Lower lobe of right lung (tissue), 2 donors: Measurements from ENCODE around the gene TOMM6. TPM values are rescaled to one million over a fixed set of nuclear protein-coding genes. Genes with fewer than 3 reads are reported as not detected.
"Not testable (repeated sequence)": the region's sequence is repeated elsewhere in the genome, so short reads cannot be mapped to it uniquely, and the experiment has no call there.

Experiments used
- ATAC-seq, 2 donors: fragments of 200-7000 bp; cut with Tn5 transposase; one replicate each; pipeline ENCODE4 v1.9.1; 2020 to 2022; ENCODE audit warnings: mild to moderate bottlenecking in 2 of 2, moderate library complexity in 2 of 2
- DNase-seq: peaks from one replicate; pipeline ENCODE4 v3.0.0-alpha.2; 2020
- H3K27ac ChIP-seq: fragments of 200-600 bp; one replicate; pipeline ENCODE4 v1.8.0; 2022
- H3K27me3 ChIP-seq: fragments of 200-600 bp; one replicate; pipeline ENCODE4 v1.8.0; 2022; ENCODE audit warnings: low read depth
- H3K36me3 ChIP-seq: fragments of 200-600 bp; one replicate; pipeline ENCODE4 v1.8.0; 2022; ENCODE audit warnings: mild to moderate bottlenecking
- H3K4me1 ChIP-seq: fragments of 200-600 bp; one replicate; pipeline ENCODE4 v1.8.0; 2022
- H3K4me3 ChIP-seq: fragments of 200-600 bp; one replicate; pipeline ENCODE4 v1.8.0; 2022; ENCODE audit warnings: mild to moderate bottlenecking
- H3K9me3 ChIP-seq: fragments of 200-600 bp; one replicate; pipeline ENCODE4 v1.8.0; 2022
- CTCF ChIP-seq: fragments of 200-600 bp; IDR thresholded peaks from one replicate; pipeline ENCODE4 v1.8.0; 2022; ENCODE audit warnings: antibody characterized with exemption, mild to moderate bottlenecking
- intact Hi-C: fragments of 100-400 bp; cut with DNase I; formaldehyde crosslinking; loops from one replicate; pipeline ENCODE4 v1.11.0; 2022
- total RNA-seq: library from RNA; stranded (reverse); fragmentation: NEBNext Ultra II Directional; extraction: Animal tissue kit (Norgen Biotek cat#: 25700); gene quantifications from one replicate; pipeline ENCODE4 v1.2.1, GENCODE V29; 2021
- donor health status: DM: no; HTN: yes; CAD: no; lungs with severe emphysema.

The TOMM6 gene
- total RNA-seq, 1 donor from 2014 or later, result 134 TPM

GRCh38 chr6:41757931-41758640 lies 29.4 kb upstream of the TOMM6 start:
- intact Hi-C loops, result no loop called here
- H3K27me3 ChIP-seq, result no peaks in the 10 kb centered on the region
- H3K4me1 ChIP-seq, result no peaks in the 10 kb centered on the region
- no peaks in the 10 kb centered on the region for H3K36me3 ChIP-seq
- no peaks in the 10 kb centered on the region for H3K9me3 ChIP-seq
- TF ChIP-seq CTCF, result no peak
- ATAC-seq, result peak; percentile 44 to 70
- no peak overlapping the region for H3K4me3 ChIP-seq
- DNase-seq, result peak; percentile 7
- no peak overlapping the region for H3K27ac ChIP-seq

GRCh38 chr6:41758641-41759035 lies 28.9 kb upstream of the TOMM6 start:
- Histone ChIP-seq H3K4me1 (no peaks in the 10 kb centered on the region), H3K9me3 (no peaks in the 10 kb centered on the region), H3K4me3 (no peak overlapping the region), H3K36me3 (no peaks in the 10 kb centered on the region), H3K27ac (no peak overlapping the region), H3K27me3 (no peaks in the 10 kb centered on the region)
- no peak for DNase-seq
- no peak for ATAC-seq
- intact Hi-C loops, result no loop called here
- no peak for TF ChIP-seq CTCF

GRCh38 chr6:41759106-41759904 lies 28.2 kb upstream of the TOMM6 start:
- Histone ChIP-seq H3K27me3 (no peaks in the 10 kb centered on the region), H3K9me3 (no peaks in the 10 kb centered on the region), H3K4me1 (no peaks in the 10 kb centered on the region), H3K27ac (no peak overlapping the region), H3K4me3 (no peak overlapping the region), H3K36me3 (no peaks in the 10 kb centered on the region)
- intact Hi-C loops, result no loop called here
- DNase-seq (peak; percentile 36), ATAC-seq (no peak)
- TF ChIP-seq CTCF, result no peak

DNA sequence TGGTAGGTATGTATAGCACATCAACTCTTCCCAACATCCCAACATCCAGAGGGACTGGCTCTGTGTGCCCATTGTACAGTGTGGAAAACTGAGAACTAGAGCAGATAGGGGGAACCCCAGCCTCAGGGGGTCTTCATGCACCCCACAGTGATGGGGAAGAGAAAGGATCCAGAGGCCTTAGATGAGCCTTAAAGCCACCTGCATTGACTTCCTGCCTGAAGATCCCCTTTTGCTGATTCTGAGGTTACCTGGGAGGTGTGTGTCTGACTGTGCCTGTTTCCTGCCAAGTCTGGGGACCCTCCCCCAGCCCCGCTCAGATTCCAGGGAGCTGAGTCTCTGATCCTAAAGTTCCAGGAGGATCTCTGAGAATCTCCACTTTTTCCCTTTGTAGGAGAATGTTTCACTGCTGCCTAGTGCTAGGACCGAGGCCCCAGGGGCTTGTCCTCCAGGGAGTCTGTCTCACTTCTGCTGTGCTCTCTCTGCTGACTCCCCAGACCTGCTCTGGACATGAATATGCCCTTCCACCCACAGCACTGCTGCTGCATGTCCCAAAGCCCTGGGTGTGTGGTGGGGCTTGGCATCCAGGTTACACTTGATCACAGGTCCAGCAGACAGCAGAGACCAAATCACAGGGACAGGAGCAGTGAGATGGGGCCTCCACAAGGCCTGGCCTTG lies 27.5 kb upstream of the TOMM6 start:
- Histone ChIP-seq H3K27ac (no peak overlapping the region), H3K4me3 (no peak overlapping the region), H3K4me1 (no peaks in the 10 kb centered on the region), H3K36me3 (no peaks in the 10 kb centered on the region), H3K27me3 (no peaks in the 10 kb centered on the region), H3K9me3 (no peaks in the 10 kb centered on the region)
- ATAC-seq (no peak), DNase-seq (peak; percentile 22)
- intact Hi-C loops, result no loop called here
- no peak for TF ChIP-seq CTCF

DNA sequence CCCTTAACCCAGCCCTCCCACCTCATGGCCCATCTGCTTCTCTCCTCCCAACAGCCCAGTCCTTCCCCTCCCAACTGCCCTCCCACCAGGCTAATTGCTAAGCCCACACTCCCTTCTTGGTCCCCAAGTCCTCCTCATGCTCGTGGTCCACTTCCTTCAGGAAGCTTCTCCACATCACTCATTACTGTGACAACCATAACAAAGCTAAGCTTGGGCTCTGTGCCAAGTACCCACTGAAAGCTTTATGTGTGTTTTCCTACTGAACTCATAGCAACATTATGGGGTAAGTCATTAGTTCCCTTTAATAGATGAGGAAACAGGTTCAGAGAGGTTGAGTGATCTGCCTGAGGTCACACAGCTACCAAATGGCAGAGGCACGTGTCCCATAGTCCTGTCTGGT lies 24.0 kb upstream of the TOMM6 start:
- no peak for TF ChIP-seq CTCF
- no peak overlapping the region for H3K4me3 ChIP-seq
- intact Hi-C loops, result no loop called here
- no peaks in the 10 kb centered on the region for H3K27me3 ChIP-seq
- peaks cover 22% of the 10 kb centered on the region for H3K4me1 ChIP-seq
- ATAC-seq (no peak), DNase-seq (peak; percentile 5)
- no peak overlapping the region for H3K27ac ChIP-seq
- H3K36me3 ChIP-seq, result no peaks in the 10 kb centered on the region
- H3K9me3 ChIP-seq, result no peaks in the 10 kb centered on the region

GRCh38 chr6:41766043-41766664 lies 21.3 kb upstream of the TOMM6 start:
- H3K9me3 ChIP-seq, DNase-seq, intact Hi-C loops, ATAC-seq, H3K27me3 ChIP-seq, H3K4me3 ChIP-seq: not testable (repeated sequence)
- Histone ChIP-seq H3K36me3 (peaks cover 11% of the 10 kb centered on the region), H3K4me1 (peaks cover 31% of the 10 kb centered on the region), H3K27ac (peak overlapping the region; percentile 64)
